ENCODE measurements around the gene CCBE1. TPM values are rescaled to one million over a fixed set of nuclear protein-coding genes. Genes with fewer than 3 reads are reported as not detected.

Gene CCBE1
- total and polyA plus RNA-seq, 9 of the 15 experiments (the other 6 are each of a cell fraction or from before 2014, with no cell fraction given), result 0.20 TPM; not detected in 8

GRCh38 chr18:59643740-59644139 is 53.5 kb downstream of the CCBE1 start:
- Histone ChIP-seq H3K4me3 (no peak overlapping the region), H3K4me2 (ENCODE audit: insufficient read depth, low read length) (no peak overlapping the region), H2AFZ (ENCODE audit: low read depth, low read length) (no peak overlapping the region), H3K27ac (ENCODE audit: extremely low read depth, low read depth, low read length) (no peak overlapping the region), H3K4me1 (replicated peaks in 1 of 2; ENCODE audit: control insufficient read depth in 2 of 2, insufficient read depth in 2 of 2, low read length in 2 of 2) (no peaks in the 10 kb centered on the region), H3K36me3 (ENCODE audit: control insufficient read depth, insufficient read depth, low read length) (no peaks in the 10 kb centered on the region), H3K79me2 (ENCODE audit: control insufficient read depth, insufficient read depth, low read length) (no peaks in the 10 kb centered on the region), H3K9me1 (ENCODE audit: control insufficient read depth, insufficient read depth, low read length) (no peaks in the 10 kb centered on the region), H3K9ac (ENCODE audit: insufficient read depth in 1 of 2, low read depth in 2 of 2, low read length in 2 of 2) (no peak overlapping the region), H3K9me3 (replicated peaks; ENCODE audit: control insufficient read depth, insufficient read depth, low read depth, low read length) (no peaks in the 10 kb centered on the region), H4K20me1 (replicated peaks; ENCODE audit: control insufficient read depth, insufficient read depth, low read length) (no peaks in the 10 kb centered on the region), H3K27me3 (ENCODE audit: control insufficient read depth in 2 of 2, insufficient read depth in 2 of 2, low read length in 2 of 2) (no peaks in the 10 kb centered on the region)
- no TSS peak for BruUV-seq (replicated peaks)
- FAIRE-seq (no peak), ATAC-seq (no peak), DNase-seq (ENCODE audit: extremely low read depth in 1 of 4, low spot score in 3 of 4) (no peak)
- POLR2A ChIA-PET, result no interaction called here
- CTCF ChIA-PET (ENCODE audit: low intra/inter-chr PET ratio), result no interaction called here
- intact Hi-C loops (cut with micrococcal nuclease), result no loop called here
- in situ Hi-C loops (cut with MboI), result no loop called here
- 0% methylated on average over 4 of the region's 6 CpGs for WGBS (ENCODE audit: insufficient coverage, low coverage, missing lambda C conversion rate)
- no peak for TF ChIP-seq TARDBP (IDR thresholded peaks at IDR 0.05)
- TF ChIP-seq KLF16 (IDR thresholded peaks at IDR 0.05), result no peak
- TF ChIP-seq SRSF1 (IDR thresholded peaks at IDR 0.05; ENCODE audit: low read depth, low read length), result no peak
- no peak for TF ChIP-seq ATF3 (IDR thresholded peaks at IDR 0.05)
- no peak for TF ChIP-seq ATF3 (CRISPR knock-in tag; conservative IDR thresholded peaks at IDR 0.05)
- TF ChIP-seq C11orf30 (IDR thresholded peaks at IDR 0.05; ENCODE audit: low read depth), result no peak
- TF ChIP-seq, protein P1, sequence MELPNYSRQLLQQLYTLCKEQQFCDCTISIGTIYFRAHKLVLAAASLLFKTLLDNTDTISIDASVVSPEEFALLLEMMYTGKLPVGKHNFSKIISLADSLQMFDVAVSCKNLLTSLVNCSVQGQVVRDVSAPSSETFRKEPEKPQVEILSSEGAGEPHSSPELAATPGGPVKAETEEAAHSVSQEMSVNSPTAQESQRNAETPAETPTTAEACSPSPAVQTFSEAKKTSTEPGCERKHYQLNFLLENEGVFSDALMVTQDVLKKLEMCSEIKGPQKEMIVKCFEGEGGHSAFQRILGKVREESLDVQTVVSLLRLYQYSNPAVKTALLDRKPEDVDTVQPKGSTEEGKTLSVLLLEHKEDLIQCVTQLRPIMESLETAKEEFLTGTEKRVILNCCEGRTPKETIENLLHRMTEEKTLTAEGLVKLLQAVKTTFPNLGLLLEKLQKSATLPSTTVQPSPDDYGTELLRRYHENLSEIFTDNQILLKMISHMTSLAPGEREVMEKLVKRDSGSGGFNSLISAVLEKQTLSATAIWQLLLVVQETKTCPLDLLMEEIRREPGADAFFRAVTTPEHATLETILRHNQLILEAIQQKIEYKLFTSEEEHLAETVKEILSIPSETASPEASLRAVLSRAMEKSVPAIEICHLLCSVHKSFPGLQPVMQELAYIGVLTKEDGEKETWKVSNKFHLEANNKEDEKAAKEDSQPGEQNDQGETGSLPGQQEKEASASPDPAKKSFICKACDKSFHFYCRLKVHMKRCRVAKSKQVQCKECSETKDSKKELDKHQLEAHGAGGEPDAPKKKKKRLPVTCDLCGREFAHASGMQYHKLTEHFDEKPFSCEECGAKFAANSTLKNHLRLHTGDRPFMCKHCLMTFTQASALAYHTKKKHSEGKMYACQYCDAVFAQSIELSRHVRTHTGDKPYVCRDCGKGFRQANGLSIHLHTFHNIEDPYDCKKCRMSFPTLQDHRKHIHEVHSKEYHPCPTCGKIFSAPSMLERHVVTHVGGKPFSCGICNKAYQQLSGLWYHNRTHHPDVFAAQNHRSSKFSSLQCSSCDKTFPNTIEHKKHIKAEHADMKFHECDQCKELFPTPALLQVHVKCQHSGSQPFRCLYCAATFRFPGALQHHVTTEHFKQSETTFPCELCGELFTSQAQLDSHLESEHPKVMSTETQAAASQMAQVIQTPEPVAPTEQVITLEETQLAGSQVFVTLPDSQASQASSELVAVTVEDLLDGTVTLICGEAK (IDR thresholded peaks at IDR 0.05), result no peak
- TF ChIP-seq, protein P1 (CRISPR knock-in tag; IDR thresholded peaks at IDR 0.05), result no peak
- no peak for TF ChIP-seq ZNF431 (CRISPR knock-in tag; IDR thresholded peaks at IDR 0.05)
- no peak for TF ChIP-seq FOXO4 (CRISPR knock-in tag; IDR thresholded peaks at IDR 0.05)
- TF ChIP-seq GABPB1 (CRISPR knock-in tag; IDR thresholded peaks at IDR 0.05), result no peak
- TF ChIP-seq COPS2 (conservative IDR thresholded peaks at IDR 0.05), result no peak
- TF ChIP-seq CHD4 (IDR thresholded peaks at IDR 0.05; ENCODE audit: insufficient read depth, insufficient replicate concordance, low read depth, low read length, poor library complexity, severe bottlenecking), result no peak
- no peak for TF ChIP-seq DACH1 (IDR thresholded peaks at IDR 0.05; ENCODE audit: partially characterized antibody)
